T1000 (cell line): ENCODE data around the gene ATF5.
"Not testable (repeated sequence)": the region's sequence is repeated elsewhere in the genome, so short reads cannot be mapped to it uniquely, and the experiment has no call there.

Experiments used
- DNase-seq: peaks from one replicate; lab custom pipeline; 2025; ENCODE audit warnings: mixed read lengths; lab: John Stamatoyannopoulos, UW

The ATF5 gene

GRCh38 chr19:49949742-49950589 lies 21.0 kb downstream of the ATF5 start:
- no peak for DNase-seq

- no peak for DNase-seq
Measured at GRCh38 chr19:49950590-49950948, 21.6 kb downstream of the ATF5 start.

- DNase-seq, result no peak
Measured at GRCh38 chr19:49950956-49951526, 22.0 kb downstream of the ATF5 start.

DNA sequence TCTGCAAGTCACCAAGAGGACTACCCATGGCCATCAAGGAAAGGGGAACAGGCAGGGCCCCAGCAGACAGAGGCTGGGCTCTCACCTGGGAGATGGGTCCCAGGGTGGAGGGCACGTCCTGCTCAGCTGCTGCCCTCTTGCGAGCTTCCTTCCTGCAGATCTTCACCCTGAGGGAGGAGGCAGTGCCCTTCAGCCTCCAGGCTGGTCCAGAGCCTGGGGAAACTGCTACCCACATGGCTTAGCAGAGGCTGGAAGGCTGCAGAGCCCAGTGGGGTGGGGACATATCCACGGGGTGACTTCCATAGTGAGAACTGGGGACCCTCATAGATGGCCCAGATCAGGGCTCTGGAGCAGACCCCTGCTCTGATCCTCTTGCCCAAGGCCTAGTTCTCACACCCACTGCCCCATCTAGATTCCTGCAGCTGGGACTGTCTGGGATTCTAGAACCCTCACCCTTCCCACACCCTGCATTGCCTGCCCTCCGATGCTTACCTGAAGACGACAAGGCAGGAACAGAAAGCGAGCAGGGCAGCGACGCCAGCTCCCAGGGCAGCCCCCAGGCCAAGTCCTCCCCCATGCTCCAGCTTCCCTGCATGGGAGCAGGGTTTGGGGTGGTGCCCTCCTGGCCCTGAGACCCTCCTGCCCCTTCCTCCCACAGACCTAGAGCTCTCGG lies 22.9 kb downstream of the ATF5 start:
- no peak for DNase-seq

DNA sequence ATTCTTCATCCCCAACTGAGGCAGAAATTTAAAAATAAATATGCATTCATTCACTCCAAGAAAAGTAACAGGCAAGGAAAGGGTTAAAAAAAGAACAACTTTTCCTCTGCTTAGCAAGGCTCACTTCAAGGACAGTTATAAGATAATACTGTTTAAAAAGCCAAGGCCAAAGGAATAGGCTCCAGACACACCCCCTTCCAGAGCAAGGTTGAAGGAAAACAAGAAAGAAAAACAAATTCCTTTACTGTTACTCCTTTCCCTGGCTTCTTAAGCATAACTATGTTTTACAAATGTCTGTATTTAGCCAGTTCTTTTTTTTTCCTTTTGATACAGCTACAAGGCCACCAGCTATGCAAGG lies 23.5 kb downstream of the ATF5 start:
- DNase-seq, result no peak

GRCh38 chr19:49952906-49953305 lies 23.9 kb downstream of the ATF5 start:
- DNase-seq, result no peak

GRCh38 chr19:49953416-49953815 lies 24.4 kb downstream of the ATF5 start:
- DNase-seq, result no peak

- DNase-seq, result no peak
Measured at GRCh38 chr19:49954092-49954829, 25.3 kb downstream of the ATF5 start.

GRCh38 chr19:49954933-49955332 lies 25.9 kb downstream of the ATF5 start:
- no peak for DNase-seq

DNA sequence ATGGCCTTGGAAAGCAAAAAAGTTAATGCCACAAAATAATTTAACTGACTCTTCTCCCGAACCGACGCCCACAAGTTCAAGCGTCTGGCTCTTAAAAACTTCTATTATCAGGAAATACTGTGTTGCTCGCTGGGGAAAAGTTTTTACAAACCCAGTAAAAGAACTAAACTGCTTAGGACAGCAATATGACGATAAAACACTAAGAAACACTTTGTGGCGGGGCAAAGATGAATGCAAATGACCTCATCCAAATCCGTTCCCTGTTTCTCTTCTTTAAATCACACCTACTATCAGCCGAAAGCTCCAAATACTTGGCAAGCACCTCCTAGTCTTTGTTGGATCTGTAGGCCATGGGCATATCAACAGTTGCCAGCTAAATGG lies 27.1 kb downstream of the ATF5 start:
- DNase-seq, result no peak

GRCh38 chr19:49957262-49957915 lies 28.4 kb downstream of the ATF5 start:
- no peak for DNase-seq

GRCh38 chr19:49958144-49958543 lies 29.1 kb downstream of the ATF5 start:
- DNase-seq, result not testable (repeated sequence)

DNA sequence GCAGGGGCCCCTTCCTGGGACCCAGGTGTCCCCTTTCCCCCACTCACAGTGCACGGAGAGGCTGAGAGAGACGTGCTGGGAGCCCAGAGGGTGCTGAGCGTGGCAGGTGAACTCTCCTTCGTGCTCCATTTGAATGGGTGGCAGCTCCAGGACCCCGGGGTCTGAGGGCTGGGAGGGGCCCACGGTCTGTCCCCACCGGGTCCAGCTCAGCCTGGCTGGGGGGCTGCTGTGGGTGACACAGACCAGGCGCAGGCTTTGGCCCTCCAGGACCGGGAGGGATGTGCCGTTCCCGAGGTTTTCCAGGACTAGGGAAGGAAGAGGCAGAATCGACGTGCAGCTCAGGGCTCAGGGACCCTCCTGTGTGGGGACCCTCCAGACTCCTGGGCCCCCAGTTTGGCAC lies 29.6 kb downstream of the ATF5 start:
- DNase-seq, result not testable (repeated sequence)

- not testable (repeated sequence) for DNase-seq
Measured at GRCh38 chr19:49959892-49960291, 30.9 kb downstream of the ATF5 start.

DNA sequence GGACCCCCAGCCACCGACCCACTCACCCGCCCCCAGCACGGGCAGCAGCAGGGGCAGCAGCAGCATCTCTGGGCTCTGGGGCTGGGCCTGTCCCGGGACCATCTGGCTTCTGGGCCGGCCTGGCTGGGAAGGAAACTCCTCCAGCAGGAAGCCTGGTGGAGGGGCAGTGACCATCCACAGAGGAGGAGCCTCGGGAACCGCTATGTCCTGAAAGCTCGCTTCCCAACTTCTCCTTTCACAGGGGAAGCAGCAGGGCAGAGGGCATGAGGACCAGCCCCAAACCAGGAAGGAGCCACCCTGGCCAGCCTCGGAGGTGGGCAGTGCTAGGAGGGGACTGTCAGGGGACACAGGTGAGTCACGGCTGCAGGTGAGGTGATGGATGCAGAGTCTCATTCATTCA lies 32.0 kb downstream of the ATF5 start, which contains the start of gene SIGLEC11:
TSS of gene SIGLEC11 (minus strand) at position 193 of the 400 bp plus-strand sequence. CDS start at position 102, 91 bp downstream.
- DNase-seq, result not testable (repeated sequence)

GRCh38 chr19:49968279-49968922 lies 39.4 kb downstream of the ATF5 start:
- no peak for DNase-seq

DNA sequence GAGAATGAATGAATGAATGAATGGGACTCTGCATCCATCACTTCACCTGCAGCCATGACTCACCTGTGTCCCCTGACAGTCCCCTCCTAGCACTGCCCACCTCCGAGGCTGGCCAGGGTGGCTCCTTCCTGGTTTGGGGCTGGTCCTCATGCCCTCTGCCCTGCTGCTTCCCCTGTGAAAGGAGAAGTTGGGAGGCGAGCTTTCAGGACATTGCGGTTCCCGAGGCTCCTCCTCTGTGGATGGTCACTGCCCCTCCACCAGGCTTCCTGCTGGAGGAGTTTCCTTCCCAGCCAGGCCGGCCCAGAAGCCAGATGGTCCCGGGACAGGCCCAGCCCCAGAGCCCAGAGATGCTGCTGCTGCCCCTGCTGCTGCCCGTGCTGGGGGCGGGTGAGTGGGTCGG lies 40.4 kb downstream of the ATF5 start:
- not testable (repeated sequence) for DNase-seq

- DNase-seq, result no peak
Measured at GRCh38 chr19:49971991-49972411, 43.0 kb downstream of the ATF5 start.

DNA sequence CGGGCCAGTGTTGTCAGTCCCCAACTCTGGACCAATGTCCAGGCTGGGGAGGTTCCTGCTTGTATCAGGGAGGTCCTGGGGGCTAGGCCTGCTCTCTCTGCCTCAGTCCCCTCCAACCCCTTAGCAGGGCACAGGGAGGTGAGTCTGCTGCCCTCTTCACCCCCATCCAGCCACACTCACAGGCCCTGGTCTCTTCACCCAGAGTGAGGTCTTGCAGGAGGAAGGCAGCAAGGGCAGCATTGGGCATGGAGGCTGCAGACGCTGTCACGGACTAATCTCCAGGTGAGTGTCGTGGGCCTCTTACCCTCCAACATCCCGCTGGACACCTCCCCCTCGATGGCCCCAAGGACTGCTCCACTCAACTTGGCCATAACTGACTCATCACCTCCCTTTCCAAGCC lies 43.8 kb downstream of the ATF5 start:
- no peak for DNase-seq

DNA sequence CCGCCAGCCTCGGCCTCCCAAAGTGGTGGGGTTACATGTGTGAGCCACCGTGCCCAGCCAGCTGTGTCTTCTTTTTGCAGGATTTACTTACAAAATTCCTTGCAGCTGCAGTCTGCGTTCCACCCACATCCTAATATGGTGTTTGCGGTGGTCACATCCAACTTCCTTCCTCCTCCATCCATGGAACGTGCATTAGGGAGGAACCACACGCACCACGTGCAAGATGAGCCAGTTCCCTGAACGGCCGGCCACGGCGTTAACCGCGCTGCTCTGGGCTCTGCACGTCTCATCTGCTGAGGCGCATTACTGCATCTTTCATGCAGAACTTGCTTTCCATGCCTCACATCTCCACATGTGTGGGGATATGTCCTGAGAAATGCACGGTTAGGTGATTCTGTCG lies 45.0 kb downstream of the ATF5 start:
- DNase-seq, result no peak

DNA sequence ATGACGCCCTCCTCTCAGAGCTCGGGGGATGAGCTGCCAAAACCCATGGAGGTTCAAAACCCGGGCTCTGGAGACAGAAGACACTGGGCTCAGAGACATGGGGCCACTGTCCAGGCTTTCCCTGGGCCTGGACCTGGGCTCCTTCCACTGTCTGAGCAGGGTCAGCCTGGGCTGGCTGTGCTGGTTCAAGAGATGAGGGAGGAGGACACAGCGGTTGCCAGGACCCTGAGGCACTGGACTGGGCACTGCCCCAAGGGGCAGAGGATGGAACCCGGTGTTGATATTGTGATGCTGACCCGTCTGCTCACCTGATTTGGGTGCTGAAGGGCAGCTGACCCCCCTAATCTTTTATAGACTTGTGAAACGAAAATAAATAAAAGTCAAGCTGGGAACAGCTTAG lies 46.0 kb downstream of the ATF5 start:
- DNase-seq, result no peak
